ENCODE results near the gene MAP3K21.
A peak's percentile ranks its signal among the peaks of the same experiment; 100 is the strongest.

MAP3K21 gene

GRCh38 chr1:233319272-233319671 lies 8.3 kb upstream of the MAP3K21 start:
- no peak overlapping the region for H3K27ac ChIP-seq
- CTCF ChIA-PET: interaction anchor here (0.6 to 0.7 kb wide), 2 partner anchors 72 to 740 kb away, joined by 3 read pairs; no protein-coding TSS in a partner anchor
- TF ChIP-seq CTCF (conservative IDR thresholded peaks at IDR 0.05; ENCODE audit: low read depth): no peak
- POLR2A ChIA-PET (ENCODE audit: low non-redundant PET): no interaction called here
- DNase-seq (ENCODE audit: low spot score): no peak

GRCh38 chr1:233320023-233320422 lies 7.5 kb upstream of the MAP3K21 start:
- DNase-seq (ENCODE audit: low spot score): no peak
- H3K27ac ChIP-seq: no peak overlapping the region
- ChIA-PET POLR2A (ENCODE audit: low non-redundant PET) (no interaction called here), CTCF (interaction anchor here (0.8 kb wide), 1 partner anchor 15 kb away, joined by 4 read pairs; no protein-coding TSS in a partner anchor)
- TF ChIP-seq CTCF (conservative IDR thresholded peaks at IDR 0.05; ENCODE audit: low read depth): no peak

- ChIA-PET CTCF (interaction anchor here (0.6 kb wide), 1 partner anchor 221 kb away, joined by 4 read pairs; no protein-coding TSS in a partner anchor), POLR2A (ENCODE audit: low non-redundant PET) (no interaction called here)
- no peak for DNase-seq (ENCODE audit: low spot score)
- TF ChIP-seq CTCF (conservative IDR thresholded peaks at IDR 0.05; ENCODE audit: low read depth): no peak
- H3K27ac ChIP-seq: no peak overlapping the region
These were observed 3.8 kb upstream of the MAP3K21 start for GRCh38 chr1:233323718-233324117.

GRCh38 chr1:233326319-233326718 lies 1.2 kb upstream of the MAP3K21 start:
- ChIA-PET POLR2A (ENCODE audit: low non-redundant PET) (no interaction called here), CTCF (no interaction called here)
- no peak for TF ChIP-seq CTCF (conservative IDR thresholded peaks at IDR 0.05; ENCODE audit: low read depth)
- no peak for DNase-seq (ENCODE audit: low spot score)
- H3K27ac ChIP-seq: no peak overlapping the region

GRCh38 chr1:233326811-233327650 lies 493 bp upstream of the MAP3K21 start:
- peak; percentile 90 for DNase-seq (ENCODE audit: low spot score)
- no peak for TF ChIP-seq CTCF (conservative IDR thresholded peaks at IDR 0.05; ENCODE audit: low read depth)
- H3K27ac ChIP-seq: peak overlapping the region; percentile 72
- CTCF ChIA-PET: no interaction called here
- POLR2A ChIA-PET (ENCODE audit: low non-redundant PET): no interaction called here

GRCh38 chr1:233328142-233328921 lies 808 bp downstream of the MAP3K21 start:
- ChIA-PET CTCF (interaction anchor here (0.5 kb wide), 1 partner anchor 738 kb away, joined by 3 read pairs; no protein-coding TSS in a partner anchor), POLR2A (ENCODE audit: low non-redundant PET) (no interaction called here)
- DNase-seq (ENCODE audit: low spot score): peak; percentile 17
- H3K27ac ChIP-seq: peak overlapping the region; percentile 72
- TF ChIP-seq CTCF (conservative IDR thresholded peaks at IDR 0.05; ENCODE audit: low read depth): no peak
